ENCODE data around the gene ACOT11.

ACOT11 gene

DNA sequence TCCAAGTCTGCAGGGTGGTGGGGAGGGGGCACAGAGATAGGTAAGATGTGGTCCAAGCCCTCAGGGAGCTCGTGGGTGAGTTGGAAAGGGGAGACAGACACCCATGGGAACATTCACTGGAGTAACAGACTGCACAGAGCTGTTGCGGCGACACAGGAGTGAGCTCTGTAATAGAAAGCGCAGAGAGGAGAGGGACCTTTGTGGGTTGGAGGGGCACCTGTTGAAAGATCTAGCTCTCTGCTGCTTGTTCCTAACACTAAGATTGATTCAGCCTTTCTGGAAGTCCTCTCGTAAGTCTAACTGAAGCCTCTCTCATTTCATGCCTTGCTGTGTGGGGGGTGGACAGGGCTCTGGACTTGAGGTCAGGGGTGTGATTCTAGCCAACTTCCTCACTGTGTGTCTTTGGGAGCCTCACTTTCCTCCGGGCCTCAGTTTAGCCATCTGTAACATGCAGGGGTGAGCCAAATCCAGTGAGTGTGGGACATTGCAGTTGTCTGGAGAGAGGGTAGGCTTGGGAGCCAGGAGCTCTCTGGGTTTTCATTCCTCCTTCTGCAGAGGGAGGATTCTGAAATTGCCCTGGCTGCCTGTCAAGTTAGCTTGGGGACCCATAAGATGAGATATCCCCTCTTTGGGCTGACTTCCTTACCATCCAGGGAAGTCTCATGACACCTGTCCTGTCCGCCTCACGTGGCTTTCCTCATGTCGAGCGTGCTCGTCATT lies 2.0 kb upstream of the ACOT11 start:
- ATAC-seq: no peak
- TF ChIP-seq ZNF70 (CRISPR knock-in tag; IDR thresholded peaks at IDR 0.05): no peak
- TF ChIP-seq ZNF8 (CRISPR knock-in tag; IDR thresholded peaks at IDR 0.05): no peak
- TF ChIP-seq RARB (CRISPR knock-in tag; IDR thresholded peaks at IDR 0.05): no peak
- no peak for TF ChIP-seq ZNF565 (CRISPR knock-in tag; conservative IDR thresholded peaks at IDR 0.05; ENCODE audit: low read depth)
- TF ChIP-seq TCF4 (CRISPR knock-in tag; IDR thresholded peaks at IDR 0.05; ENCODE audit: borderline replicate concordance): no peak
- TF ChIP-seq BACH2 (CRISPR knock-in tag; IDR thresholded peaks at IDR 0.05; ENCODE audit: borderline replicate concordance): no peak
- TF ChIP-seq TOX (CRISPR knock-in tag; IDR thresholded peaks at IDR 0.05; ENCODE audit: borderline replicate concordance): no peak
- TF ChIP-seq GLIS3 (CRISPR knock-in tag; IDR thresholded peaks at IDR 0.05): no peak
- TF ChIP-seq, protein P1, sequence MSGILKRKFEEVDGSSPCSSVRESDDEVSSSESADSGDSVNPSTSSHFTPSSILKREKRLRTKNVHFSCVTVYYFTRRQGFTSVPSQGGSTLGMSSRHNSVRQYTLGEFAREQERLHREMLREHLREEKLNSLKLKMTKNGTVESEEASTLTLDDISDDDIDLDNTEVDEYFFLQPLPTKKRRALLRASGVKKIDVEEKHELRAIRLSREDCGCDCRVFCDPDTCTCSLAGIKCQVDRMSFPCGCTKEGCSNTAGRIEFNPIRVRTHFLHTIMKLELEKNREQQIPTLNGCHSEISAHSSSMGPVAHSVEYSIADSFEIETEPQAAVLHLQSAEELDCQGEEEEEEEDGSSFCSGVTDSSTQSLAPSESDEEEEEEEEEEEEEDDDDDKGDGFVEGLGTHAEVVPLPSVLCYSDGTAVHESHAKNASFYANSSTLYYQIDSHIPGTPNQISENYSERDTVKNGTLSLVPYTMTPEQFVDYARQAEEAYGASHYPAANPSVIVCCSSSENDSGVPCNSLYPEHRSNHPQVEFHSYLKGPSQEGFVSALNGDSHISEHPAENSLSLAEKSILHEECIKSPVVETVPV (CRISPR knock-in tag; IDR thresholded peaks at IDR 0.05): no peak
- TF ChIP-seq ISL1 (CRISPR knock-in tag; IDR thresholded peaks at IDR 0.05): no peak
- no peak for TF ChIP-seq ARNTL (CRISPR knock-in tag; IDR thresholded peaks at IDR 0.05; ENCODE audit: borderline replicate concordance, low read depth)
- no peak for TF ChIP-seq ZFP30 (CRISPR knock-in tag; IDR thresholded peaks at IDR 0.05)
- no peak for TF ChIP-seq PPARA (CRISPR knock-in tag; IDR thresholded peaks at IDR 0.05; ENCODE audit: borderline replicate concordance)
- no peak for TF ChIP-seq ESRRG (CRISPR knock-in tag; IDR thresholded peaks at IDR 0.05)
- no peak for TF ChIP-seq ZFP3 (CRISPR knock-in tag; IDR thresholded peaks at IDR 0.05)
- TF ChIP-seq, protein P2, sequence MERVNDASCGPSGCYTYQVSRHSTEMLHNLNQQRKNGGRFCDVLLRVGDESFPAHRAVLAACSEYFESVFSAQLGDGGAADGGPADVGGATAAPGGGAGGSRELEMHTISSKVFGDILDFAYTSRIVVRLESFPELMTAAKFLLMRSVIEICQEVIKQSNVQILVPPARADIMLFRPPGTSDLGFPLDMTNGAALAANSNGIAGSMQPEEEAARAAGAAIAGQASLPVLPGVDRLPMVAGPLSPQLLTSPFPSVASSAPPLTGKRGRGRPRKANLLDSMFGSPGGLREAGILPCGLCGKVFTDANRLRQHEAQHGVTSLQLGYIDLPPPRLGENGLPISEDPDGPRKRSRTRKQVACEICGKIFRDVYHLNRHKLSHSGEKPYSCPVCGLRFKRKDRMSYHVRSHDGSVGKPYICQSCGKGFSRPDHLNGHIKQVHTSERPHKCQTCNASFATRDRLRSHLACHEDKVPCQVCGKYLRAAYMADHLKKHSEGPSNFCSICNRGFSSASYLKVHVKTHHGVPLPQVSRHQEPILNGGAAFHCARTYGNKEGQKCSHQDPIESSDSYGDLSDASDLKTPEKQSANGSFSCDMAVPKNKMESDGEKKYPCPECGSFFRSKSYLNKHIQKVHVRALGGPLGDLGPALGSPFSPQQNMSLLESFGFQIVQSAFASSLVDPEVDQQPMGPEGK (CRISPR knock-in tag; IDR thresholded peaks at IDR 0.05; ENCODE audit: borderline replicate concordance): no peak
- TF ChIP-seq, protein P3, sequence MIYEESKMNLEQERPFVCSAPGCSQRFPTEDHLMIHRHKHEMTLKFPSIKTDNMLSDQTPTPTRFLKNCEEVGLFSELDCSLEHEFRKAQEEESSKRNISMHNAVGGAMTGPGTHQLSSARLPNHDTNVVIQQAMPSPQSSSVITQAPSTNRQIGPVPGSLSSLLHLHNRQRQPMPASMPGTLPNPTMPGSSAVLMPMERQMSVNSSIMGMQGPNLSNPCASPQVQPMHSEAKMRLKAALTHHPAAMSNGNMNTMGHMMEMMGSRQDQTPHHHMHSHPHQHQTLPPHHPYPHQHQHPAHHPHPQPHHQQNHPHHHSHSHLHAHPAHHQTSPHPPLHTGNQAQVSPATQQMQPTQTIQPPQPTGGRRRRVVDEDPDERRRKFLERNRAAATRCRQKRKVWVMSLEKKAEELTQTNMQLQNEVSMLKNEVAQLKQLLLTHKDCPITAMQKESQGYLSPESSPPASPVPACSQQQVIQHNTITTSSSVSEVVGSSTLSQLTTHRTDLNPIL (CRISPR knock-in tag; IDR thresholded peaks at IDR 0.05; ENCODE audit: low read depth): no peak
- TF ChIP-seq OSR1 (CRISPR knock-in tag; IDR thresholded peaks at IDR 0.05): no peak

DNA sequence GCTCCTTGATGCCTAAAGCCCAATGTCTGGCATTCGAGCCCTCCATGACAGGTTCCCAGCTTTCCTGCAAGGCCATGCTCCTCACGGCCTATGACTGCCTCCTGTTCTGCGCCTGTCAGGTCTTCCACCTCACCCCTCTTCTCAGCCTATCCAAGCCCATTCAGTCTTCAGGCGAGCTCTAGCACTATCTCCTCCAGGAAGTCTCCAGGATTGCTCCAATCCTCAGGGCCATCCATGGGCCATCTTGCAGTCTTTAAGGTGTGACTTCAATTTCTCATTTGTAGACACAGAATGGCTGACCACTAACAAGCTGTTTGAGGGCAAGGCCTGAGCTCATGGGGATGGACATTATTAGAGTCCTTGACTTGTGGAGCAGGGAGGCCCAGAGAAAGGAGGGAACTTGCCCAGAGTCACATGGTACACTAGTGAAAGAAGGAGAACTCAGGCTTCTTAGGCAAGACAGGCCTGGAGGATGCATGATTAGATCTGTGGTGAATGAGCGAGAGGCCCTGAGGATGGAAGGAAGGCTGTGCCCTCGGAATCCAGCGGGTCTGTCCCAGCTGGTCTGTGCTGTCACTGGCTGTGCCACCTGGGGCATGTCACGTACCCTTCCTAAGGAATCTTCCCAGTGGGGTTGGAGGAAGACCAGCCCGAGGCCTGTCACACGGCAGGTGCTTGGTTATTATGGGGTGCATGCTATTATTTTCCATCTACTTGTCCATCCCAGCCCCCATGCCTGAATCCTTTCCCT lies 1.2 kb upstream of the ACOT11 start:
- TF ChIP-seq ISL1 (CRISPR knock-in tag; IDR thresholded peaks at IDR 0.05): no peak
- TF ChIP-seq, protein P2 (CRISPR knock-in tag; IDR thresholded peaks at IDR 0.05; ENCODE audit: borderline replicate concordance): no peak
- no peak for TF ChIP-seq ZFP3 (CRISPR knock-in tag; IDR thresholded peaks at IDR 0.05)
- TF ChIP-seq ARNTL (CRISPR knock-in tag; IDR thresholded peaks at IDR 0.05; ENCODE audit: borderline replicate concordance, low read depth): no peak
- TF ChIP-seq ZNF70 (CRISPR knock-in tag; IDR thresholded peaks at IDR 0.05): no peak
- no peak for TF ChIP-seq TOX (CRISPR knock-in tag; IDR thresholded peaks at IDR 0.05; ENCODE audit: borderline replicate concordance)
- no peak for TF ChIP-seq TCF4 (CRISPR knock-in tag; IDR thresholded peaks at IDR 0.05; ENCODE audit: borderline replicate concordance)
- TF ChIP-seq ZC3H10 (CRISPR knock-in tag; IDR thresholded peaks at IDR 0.05): no peak
- no peak for TF ChIP-seq ZNF8 (CRISPR knock-in tag; IDR thresholded peaks at IDR 0.05)
- TF ChIP-seq PPARA (CRISPR knock-in tag; IDR thresholded peaks at IDR 0.05; ENCODE audit: borderline replicate concordance): no peak
- ATAC-seq: no peak

DNA sequence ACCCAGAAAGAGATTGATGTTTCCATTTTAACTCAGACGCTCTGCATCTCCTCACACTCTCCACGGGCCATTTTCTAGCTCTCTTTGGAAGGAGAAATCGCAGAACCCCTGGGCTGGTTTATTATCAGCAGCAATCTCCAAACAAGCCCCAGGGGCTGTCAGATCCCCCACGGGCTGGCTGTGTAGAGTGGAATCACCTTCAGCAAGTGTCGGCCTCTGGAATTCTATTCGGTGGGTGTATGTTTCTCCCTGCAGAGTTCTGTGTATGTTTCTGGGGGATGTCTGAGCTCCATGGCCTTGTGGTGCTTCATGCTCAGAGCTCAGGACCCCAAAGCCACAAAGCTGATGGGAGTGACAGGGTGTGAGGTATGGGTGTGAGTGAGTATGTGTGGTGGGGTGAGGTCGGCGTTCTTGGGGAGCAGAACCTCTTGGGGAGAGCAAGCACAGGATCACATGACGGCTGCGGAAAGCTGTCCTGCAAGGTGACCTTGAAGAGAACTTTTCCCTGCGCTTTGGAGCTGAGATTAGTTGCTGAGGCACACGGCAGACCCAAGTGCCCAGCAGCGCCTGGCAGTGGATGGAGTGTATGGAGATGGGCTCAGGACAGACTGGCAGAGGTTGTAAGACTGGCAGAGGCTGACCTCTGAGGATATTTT lies 489 bp downstream of the ACOT11 start:
- peak; percentile 1; the same call in 2 of the 3 replicates for ATAC-seq
- TF ChIP-seq ZNF70 (CRISPR knock-in tag; IDR thresholded peaks at IDR 0.05) (no peak), SNAI2 (CRISPR knock-in tag; IDR thresholded peaks at IDR 0.05) (no peak), ZFP30 (CRISPR knock-in tag; IDR thresholded peaks at IDR 0.05) (no peak), GLIS3 (CRISPR knock-in tag; IDR thresholded peaks at IDR 0.05) (no peak), TOX (CRISPR knock-in tag; IDR thresholded peaks at IDR 0.05; ENCODE audit: borderline replicate concordance) (no peak), ESRRG (CRISPR knock-in tag; IDR thresholded peaks at IDR 0.05) (no peak), PPARA (CRISPR knock-in tag; IDR thresholded peaks at IDR 0.05; ENCODE audit: borderline replicate concordance) (no peak), RARB (CRISPR knock-in tag; IDR thresholded peaks at IDR 0.05) (no peak), TCF4 (CRISPR knock-in tag; IDR thresholded peaks at IDR 0.05; ENCODE audit: borderline replicate concordance) (no peak), CSDC2 (CRISPR knock-in tag; IDR thresholded peaks at IDR 0.05) (no peak), ISL1 (CRISPR knock-in tag; IDR thresholded peaks at IDR 0.05) (no peak), ZNF8 (CRISPR knock-in tag; IDR thresholded peaks at IDR 0.05) (no peak), ZFP3 (CRISPR knock-in tag; IDR thresholded peaks at IDR 0.05) (no peak), BACH2 (CRISPR knock-in tag; IDR thresholded peaks at IDR 0.05; ENCODE audit: borderline replicate concordance) (no peak)
- TF ChIP-seq, protein P4, sequence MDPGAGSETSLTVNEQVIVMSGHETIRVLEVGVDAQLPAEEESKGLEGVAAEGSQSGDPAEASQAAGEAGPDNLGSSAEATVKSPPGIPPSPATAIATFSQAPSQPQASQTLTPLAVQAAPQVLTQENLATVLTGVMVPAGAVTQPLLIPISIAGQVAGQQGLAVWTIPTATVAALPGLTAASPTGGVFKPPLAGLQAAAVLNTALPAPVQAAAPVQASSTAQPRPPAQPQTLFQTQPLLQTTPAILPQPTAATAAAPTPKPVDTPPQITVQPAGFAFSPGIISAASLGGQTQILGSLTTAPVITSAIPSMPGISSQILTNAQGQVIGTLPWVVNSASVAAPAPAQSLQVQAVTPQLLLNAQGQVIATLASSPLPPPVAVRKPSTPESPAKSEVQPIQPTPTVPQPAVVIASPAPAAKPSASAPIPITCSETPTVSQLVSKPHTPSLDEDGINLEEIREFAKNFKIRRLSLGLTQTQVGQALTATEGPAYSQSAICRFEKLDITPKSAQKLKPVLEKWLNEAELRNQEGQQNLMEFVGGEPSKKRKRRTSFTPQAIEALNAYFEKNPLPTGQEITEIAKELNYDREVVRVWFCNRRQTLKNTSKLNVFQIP (CRISPR knock-in tag; IDR thresholded peaks at IDR 0.05; ENCODE audit: borderline replicate concordance, low read depth): no peak
- TF ChIP-seq, protein P2 (CRISPR knock-in tag; IDR thresholded peaks at IDR 0.05; ENCODE audit: borderline replicate concordance): no peak
